ENCODE data around the gene ZNF322.
"Not testable (repeated sequence)": the region's sequence is repeated elsewhere in the genome, so short reads cannot be mapped to it uniquely, and the experiment has no call there.

Gene ZNF322

DNA sequence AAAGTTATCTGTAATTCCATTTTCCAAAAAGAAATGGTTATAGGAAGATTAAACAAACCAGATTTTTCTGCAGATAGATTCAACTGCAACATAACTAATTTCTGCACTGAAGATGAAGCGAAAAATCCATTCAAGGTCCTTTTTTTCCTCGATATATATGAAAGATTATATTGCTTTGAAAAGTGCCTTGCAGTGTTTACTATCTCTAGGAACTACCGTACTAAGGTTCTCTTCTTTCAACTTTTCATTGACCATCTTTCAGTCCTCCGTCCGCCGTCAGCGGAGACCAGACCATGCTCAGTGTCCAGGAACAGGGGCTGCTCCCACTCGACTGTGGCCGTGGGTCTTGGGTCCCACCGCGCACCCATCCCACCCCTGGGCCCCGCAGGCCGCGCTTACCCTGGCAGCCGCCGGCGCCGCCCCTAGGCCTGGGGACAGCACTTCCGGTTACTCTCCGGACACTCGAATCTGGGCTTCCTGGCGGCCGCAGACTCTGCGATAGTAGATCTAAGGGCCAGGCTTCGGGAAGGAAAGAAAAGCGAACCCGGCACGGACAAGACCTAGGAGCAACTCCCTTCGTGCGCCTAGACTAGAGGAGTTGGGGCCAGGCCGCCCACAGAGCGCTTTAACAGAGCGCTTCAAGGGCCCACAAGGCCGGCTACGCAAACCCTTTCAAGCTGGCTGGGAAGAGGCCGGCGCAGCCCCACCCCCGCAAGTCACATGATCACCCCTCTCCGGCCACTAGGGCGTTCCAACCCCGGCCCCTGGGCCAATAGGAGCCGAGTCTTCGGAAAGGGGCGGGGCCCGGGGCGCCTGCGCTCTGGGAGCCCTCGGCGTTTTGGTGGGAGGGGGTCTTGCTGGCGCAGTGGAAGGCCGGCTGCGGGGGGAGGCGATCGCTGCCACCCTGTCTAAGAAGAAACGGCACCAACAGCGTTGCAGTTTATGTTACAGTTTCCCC lies at the start of gene ZNF322:
Gene ZNF322 (minus strand): TSS at position 705 of the 958 bp plus-strand sequence. CDS start 21,193 bp downstream, outside the sequence.
- FAIRE-seq (peak; percentile 89), DNase-seq (ENCODE audit: extremely low spot score, insufficient read length, low read depth) (peak; percentile 89)

GRCh38 chr6:26705780-26706179 lies 46.2 kb upstream of the ZNF322 start:
- not testable (repeated sequence) for FAIRE-seq; DNase-seq (ENCODE audit: extremely low spot score, insufficient read length, low read depth)

GRCh38 chr6:26705352-26705751 lies 45.8 kb upstream of the ZNF322 start:
- DNase-seq (ENCODE audit: extremely low spot score, insufficient read length, low read depth); FAIRE-seq: not testable (repeated sequence)

DNA sequence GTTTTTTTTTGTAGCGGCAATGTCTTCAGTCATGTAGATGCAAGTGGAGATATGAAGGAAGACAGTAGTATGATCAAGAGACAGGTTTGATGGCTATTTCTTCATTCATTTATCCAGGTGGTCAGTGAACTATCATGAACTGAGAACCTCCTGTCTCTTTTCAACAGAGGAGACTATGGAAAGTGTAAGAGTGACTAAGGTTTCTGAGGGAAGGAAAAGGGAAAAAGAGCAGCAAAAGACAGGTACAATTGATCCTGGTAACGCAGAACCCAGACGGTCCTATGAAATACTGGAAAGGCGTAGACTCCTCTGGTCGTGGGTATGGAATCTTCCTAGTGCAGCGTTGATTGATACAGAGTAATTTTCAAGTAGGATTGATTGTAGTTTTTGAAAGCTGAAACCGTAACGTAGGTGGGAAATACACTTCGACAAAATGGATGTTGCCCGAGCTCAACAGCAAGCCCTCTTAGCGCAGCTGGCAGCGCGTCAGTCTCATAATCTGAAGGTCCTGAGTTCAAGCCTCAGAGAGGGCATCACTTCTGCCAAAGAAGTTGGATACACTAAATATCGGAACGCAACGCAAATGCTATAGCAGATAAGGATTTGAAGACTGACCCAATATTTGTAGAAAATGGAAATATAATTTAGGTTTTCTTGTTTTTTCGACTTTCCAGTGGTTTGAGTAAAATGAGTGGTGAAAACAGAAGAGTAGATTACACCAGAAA lies 41.6 kb upstream of the ZNF322 start:
- DNase-seq (ENCODE audit: extremely low spot score, insufficient read length, low read depth); FAIRE-seq: not testable (repeated sequence)

DNA sequence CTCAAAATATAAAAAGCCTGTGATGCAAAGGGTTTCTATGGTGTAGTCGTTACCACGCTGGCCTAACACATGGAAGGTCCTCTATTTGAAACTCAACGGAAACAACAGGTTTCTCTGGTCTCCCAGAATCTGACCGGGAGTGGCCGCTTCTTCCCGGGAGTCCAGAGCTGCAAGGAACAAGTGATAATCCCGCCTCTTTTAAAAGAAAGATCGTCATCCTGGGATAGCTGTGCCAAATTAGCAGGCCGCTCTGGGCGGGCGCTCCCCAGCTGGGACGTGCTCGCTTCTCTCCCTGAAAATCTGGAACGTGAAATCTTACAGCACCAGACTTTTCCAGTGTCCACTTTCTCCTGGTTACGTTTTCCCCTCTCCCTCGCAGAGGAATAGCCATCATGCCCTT lies 38.0 kb upstream of the ZNF322 start:
- not testable (repeated sequence) for FAIRE-seq

GRCh38 chr6:26689324-26689947 lies 29.9 kb upstream of the ZNF322 start:
- not testable (repeated sequence) for DNase-seq (ENCODE audit: extremely low spot score, insufficient read length, low read depth); FAIRE-seq

More for the DNA sequence above, 38.0 kb upstream of the ZNF322 start:
- DNase-seq (ENCODE audit: extremely low spot score, insufficient read length, low read depth): not testable (repeated sequence)

DNA sequence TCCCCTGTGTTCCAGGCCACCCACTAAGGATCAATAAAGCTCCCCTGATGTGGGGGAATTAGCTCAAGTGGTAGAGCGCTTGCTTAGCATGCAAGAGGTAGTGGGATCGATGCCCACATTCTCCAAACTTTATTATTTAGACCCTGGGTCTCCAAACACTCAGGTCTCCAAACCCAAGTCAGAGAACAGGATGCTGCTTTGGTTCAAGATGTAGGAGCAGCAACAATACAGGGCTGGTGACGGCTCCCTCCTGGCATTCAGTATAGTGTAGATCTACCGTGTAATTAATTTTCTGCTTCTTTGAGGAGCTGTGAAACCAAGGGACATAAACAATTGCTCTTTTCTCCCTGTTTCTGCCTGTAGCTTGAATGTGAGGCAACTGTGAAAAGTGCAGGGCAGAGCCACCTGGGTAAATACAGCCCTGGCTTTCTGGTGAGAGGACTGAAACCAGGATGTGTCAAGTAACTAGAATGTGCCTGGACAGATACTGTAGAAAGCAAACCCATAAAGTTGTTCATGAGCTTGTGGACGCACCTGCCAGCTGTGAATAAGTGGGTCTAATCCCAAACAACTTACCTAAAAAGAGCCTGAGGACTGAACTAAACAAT lies 23.0 kb upstream of the ZNF322 start:
- FAIRE-seq; DNase-seq (ENCODE audit: extremely low spot score, insufficient read length, low read depth): not testable (repeated sequence)

DNA sequence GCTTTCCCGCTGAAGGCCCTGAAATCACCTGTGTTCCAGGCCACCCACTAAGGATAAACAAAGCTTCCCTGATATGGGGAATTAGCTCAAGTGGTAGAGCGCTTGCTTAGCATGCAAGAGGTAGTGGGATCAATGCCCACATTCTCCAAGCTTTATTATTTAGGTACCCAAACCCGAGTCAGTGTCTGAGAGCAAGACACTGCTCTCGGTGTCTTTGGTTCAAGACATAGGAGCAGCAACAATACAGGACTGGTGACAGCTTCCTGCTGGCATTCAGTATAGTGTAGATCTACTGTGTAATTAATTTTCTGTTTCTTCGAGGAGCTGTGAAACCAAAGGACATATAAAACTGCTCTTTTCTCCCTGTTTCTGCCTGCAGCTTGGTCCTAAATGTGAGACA lies 13.7 kb upstream of the ZNF322 start:
- FAIRE-seq; DNase-seq (ENCODE audit: extremely low spot score, insufficient read length, low read depth): not testable (repeated sequence)

- not testable (repeated sequence) for DNase-seq (ENCODE audit: extremely low spot score, insufficient read length, low read depth); FAIRE-seq
These were observed 11.0 kb upstream of the ZNF322 start for GRCh38 chr6:26670558-26670957.

- FAIRE-seq; DNase-seq (ENCODE audit: extremely low spot score, insufficient read length, low read depth): not testable (repeated sequence)
These were observed 10.5 kb upstream of the ZNF322 start for GRCh38 chr6:26670003-26670402.

- peak; percentile 26 for FAIRE-seq
- no peak for DNase-seq (ENCODE audit: extremely low spot score, insufficient read length, low read depth)
These were observed 435 bp upstream of the ZNF322 start for GRCh38 chr6:26660000-26660361.

- FAIRE-seq (no peak), DNase-seq (ENCODE audit: extremely low spot score, insufficient read length, low read depth) (no peak)
These were observed 2.3 kb downstream of the ZNF322 start for GRCh38 chr6:26657256-26657655.

DNA sequence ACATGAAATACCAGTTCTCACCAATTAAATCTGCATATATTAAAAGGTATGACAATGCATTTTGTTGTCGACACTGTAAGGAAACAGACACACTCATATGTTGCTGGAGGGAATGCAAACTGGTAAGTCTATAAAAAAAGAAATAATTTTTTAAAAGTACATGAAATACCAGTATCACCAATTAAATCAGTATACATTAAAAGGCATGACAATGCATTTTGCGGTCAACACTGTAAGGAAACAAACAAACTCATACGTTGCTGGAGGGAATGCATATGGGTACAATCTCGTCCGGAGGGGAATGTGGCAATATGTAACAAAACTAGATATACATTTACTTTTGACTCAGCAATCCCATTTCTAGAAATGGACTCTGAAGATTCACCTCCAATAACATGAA lies 6.5 kb downstream of the ZNF322 start:
- FAIRE-seq (no peak), DNase-seq (ENCODE audit: extremely low spot score, insufficient read length, low read depth) (no peak)

DNA sequence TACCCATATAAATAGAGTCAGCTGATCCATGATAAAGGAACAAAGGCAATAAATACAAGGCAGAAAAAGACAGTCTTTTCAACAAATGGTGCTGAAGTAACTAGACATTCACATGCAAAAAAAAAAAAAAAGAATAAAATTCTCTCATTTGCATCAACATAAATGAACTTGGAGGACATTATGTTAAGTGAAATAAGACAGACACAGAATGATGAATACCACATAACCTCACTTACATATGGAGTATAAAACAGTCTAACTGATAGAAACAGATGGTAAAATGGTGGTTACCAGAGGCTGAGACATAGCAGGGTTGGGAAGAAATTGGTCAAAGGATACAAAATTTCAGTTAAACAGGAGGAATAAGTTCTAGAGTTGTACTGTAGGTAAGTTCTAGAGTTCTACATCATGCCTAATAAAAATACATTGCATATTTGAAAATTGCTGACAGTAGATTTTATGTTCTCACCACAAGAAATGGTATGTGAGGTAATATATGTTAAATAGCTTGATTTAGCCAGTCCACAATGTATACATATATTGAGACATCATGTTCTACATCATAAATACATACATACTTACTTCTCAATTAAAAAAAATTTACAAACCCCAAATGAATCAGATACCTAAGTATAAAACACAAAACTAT lies 8.3 kb downstream of the ZNF322 start:
- FAIRE-seq (no peak), DNase-seq (ENCODE audit: extremely low spot score, insufficient read length, low read depth) (no peak)

DNA sequence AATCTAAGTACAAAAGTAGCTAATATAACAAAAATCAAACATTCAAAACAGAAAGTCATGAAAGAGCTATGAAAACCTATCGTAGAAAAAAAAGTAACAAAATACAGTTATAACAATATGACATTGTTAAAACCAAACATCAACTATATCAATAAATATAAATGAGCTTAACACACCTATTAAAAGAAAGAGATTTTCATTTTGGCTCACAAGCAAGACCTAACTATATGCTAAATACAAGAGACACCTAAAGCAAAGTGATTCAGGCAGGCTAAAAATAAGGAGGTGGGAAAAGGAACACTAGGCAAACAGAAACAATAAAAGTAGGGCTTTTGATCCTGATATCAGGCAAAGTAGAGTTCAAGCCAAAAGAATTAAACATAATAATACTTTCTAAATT lies 13.5 kb downstream of the ZNF322 start:
- FAIRE-seq: no peak
- no peak for DNase-seq (ENCODE audit: extremely low spot score, insufficient read length, low read depth)

DNA sequence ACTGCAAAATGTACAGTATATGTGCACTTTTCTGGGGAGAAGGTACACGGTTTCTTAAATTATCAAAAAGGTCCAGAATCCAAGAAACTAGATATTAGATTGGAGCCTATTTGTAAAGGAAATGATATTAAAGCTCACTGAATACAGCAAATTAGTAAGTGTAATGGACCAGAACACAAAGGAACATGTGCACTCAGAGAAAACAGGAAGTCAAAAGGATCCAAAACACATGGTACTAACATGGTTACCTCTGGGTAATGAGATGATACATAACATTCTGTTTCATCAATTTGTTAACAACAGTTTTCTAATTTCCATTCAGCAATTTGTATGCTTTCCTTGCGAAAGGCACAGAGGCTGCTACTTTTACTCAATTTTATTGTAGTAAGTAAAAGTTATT lies 18.7 kb downstream of the ZNF322 start:
- no peak for FAIRE-seq

GRCh38 chr6:26629359-26629758 lies 30.2 kb downstream of the ZNF322 start:
- DNase-seq (ENCODE audit: extremely low spot score, insufficient read length, low read depth): no peak
- no peak for FAIRE-seq

More for the DNA sequence above, 18.7 kb downstream of the ZNF322 start:
- DNase-seq (ENCODE audit: extremely low spot score, insufficient read length, low read depth): no peak

DNA sequence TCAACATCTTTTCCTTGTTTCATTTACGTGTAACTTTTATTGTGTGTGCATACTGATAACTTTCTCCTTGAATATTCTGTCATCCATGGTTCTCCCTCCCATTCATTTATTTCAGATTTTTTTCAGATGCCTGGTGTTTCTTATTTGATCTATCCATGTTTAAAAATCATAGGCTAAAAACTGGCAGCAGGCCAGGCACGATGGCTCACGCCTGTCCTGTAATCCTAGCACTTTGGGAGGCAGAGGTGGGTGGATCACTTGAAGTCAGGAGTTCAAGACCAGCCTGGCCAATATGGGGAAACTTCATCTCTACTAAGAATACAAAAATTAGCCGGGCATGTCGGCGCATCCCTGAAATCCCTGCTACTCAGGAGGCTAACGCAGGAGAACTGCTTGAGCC lies 31.7 kb downstream of the ZNF322 start:
- FAIRE-seq (no peak), DNase-seq (ENCODE audit: extremely low spot score, insufficient read length, low read depth) (no peak)

DNA sequence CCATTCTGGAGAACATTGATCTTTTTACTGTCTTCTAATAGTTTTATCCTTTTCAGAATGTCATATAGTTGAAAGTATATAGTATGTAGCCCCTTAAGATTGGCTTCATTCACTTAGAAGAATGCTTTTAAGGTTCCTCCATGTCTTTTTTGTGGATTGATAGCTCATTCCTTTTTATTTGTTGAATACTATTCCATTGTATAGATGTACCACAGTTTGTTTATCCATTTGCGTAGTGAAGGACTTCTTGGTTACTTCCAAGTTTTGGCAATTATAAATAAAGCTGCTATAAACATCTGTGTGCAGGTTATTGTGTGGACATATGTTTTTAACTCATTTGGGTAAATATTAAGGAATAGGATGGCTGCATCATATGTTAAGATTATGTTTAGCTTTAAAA lies 35.0 kb downstream of the ZNF322 start:
- DNase-seq (ENCODE audit: extremely low spot score, insufficient read length, low read depth) (no peak), FAIRE-seq (no peak)
